PFSK-1 (cell line): ENCODE results near the gene PAPOLB.

Experiments used
- FOXP2 ChIP-seq: optimal IDR thresholded peaks from 2 replicates; pipeline ENCODE3; 2011; ENCODE audit warnings: borderline replicate concordance, control low read depth, inconsistent platforms; ENCODE audit not compliant: insufficient read depth; ENCODE audit errors: extremely low read length, extremely low read depth
- POLR2AphosphoS5 ChIP-seq: IDR thresholded peaks from 2 replicates; pipeline ENCODE4 v1.6.1; 2012; ENCODE audit warnings: low read depth, mild to moderate bottlenecking, control low read depth, low read length, moderate library complexity
- REST ChIP-seq, 2 experiments: IDR thresholded peaks; 2 replicates each; pipeline versions ENCODE4 v1.6.1 to v1.8.0; 2011 to 2012; ENCODE audit warnings: low read depth in 2 of 2, low read length in 2 of 2, control low read depth in 1 of 2, inconsistent platforms in 1 of 2, mild to moderate bottlenecking in 1 of 2, moderate library complexity in 1 of 2; ENCODE audit not compliant: insufficient read depth in 1 of 2
- SIN3A ChIP-seq: IDR thresholded peaks from 2 replicates; pipeline ENCODE4 v1.6.1; 2012; ENCODE audit warnings: mild to moderate bottlenecking, low read length, moderate library complexity, borderline replicate concordance; ENCODE audit not compliant: insufficient read depth
- TAF1 ChIP-seq: IDR thresholded peaks from 2 replicates; pipeline ENCODE4 v1.6.1; 2012; ENCODE audit warnings: low read length, control low read depth, borderline replicate concordance; ENCODE audit not compliant: insufficient read depth

Gene PAPOLB

GRCh38 chr7:4883033-4883371 is 21.2 kb upstream of the PAPOLB start:
- TF ChIP-seq REST (IDR thresholded peaks at IDR 0.05; ENCODE audit: insufficient read depth in 1 of 2, low read depth in 2 of 2, low read length in 2 of 2) (no peak), POLR2AphosphoS5 (no peak), FOXP2 (no peak), TAF1 (no peak), SIN3A (no peak)

DNA sequence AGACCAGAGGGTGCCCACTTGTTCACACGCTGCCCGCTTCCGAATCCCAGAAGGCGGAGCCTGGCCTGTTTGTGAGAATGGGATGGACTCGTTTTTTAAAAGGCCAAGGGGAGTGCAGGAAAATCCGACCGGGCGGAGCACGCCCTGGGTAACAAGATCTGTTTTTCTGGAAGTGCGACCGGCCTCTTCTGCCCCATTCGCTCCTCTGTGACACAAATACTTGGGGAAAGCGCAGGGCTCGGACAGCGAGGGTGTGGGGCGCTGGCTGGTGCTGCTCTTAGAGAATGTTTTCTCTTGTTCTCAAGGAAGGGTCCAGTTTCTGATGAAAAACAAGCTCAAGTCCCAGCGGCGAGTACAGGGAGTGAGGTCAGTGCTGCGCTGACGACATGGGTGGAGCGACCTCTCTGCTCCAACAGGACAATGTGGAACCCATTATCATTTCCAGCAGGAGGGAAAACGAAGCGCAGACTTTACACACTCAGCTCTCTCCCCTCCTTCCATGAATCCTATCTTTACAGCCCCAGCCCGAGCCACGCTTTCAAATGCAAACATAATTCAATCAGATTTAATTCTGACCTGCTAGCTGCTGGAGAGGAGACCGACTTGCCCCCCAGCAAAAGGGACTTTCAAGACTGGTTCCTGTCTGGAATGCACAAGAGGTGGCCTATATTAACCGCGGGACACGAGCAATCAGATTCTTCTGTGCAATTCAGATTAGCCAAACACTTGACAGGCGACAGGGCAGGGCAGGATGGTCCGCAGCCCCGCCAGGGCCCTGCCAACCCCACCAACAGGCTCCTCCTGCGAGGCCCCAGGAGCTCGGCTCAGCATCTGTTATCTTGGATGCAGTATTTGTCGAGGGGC is 20.6 kb upstream of the PAPOLB start:
- TF ChIP-seq POLR2AphosphoS5 (no peak), TAF1 (no peak), REST (IDR thresholded peaks at IDR 0.05; ENCODE audit: insufficient read depth in 1 of 2, low read depth in 2 of 2, low read length in 2 of 2) (no peak), SIN3A (no peak), FOXP2 (no peak)

DNA sequence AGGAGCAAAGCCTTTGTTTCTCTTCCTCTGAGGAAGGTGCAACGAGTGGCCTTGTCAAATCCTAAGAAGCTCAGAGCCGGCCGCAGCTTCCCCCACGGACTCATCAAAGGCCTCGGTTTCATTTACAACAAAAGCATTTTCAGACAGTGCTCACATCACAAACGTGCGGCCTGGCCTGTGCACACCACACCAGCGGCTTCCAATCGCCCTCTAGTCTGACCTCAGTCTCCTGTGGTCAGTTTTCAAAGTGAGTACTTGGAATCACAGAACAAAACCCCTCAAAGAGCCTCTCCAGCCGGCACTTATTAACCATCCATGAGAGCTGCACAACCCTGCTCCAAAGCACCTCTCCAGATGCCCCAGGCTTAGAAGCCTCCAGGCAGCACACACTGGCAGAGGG is 18.4 kb upstream of the PAPOLB start:
- no peak for TF ChIP-seq POLR2AphosphoS5
- no peak for TF ChIP-seq REST (IDR thresholded peaks at IDR 0.05; ENCODE audit: insufficient read depth in 1 of 2, low read depth in 2 of 2, low read length in 2 of 2)
- no peak for TF ChIP-seq TAF1
- TF ChIP-seq FOXP2, result no peak
- no peak for TF ChIP-seq SIN3A

GRCh38 chr7:4879396-4880081 is 17.7 kb upstream of the PAPOLB start:
- TF ChIP-seq REST (IDR thresholded peaks at IDR 0.05; ENCODE audit: insufficient read depth in 1 of 2, low read depth in 2 of 2, low read length in 2 of 2), result no peak
- no peak for TF ChIP-seq FOXP2
- no peak for TF ChIP-seq TAF1
- TF ChIP-seq POLR2AphosphoS5, result no peak
- no peak for TF ChIP-seq SIN3A
